Stimulated activated CD4-positive, alpha-beta T cell treated with anti-CD3 and anti-CD28 coated beads, Interleukin-1b, Interleukin-23, amount 100 ng/mL, for 24 hours (primary cell): ENCODE data around the gene HOXC10.

Experiments used
- DNase-seq, 4 experiments: peaks; one replicate each; pipeline ENCODE4 v3.0.0-alpha.2; 2020; ENCODE audit warnings: low read depth in 4 of 4, low spot score in 1 of 4

The HOXC10 gene

GRCh38 chr12:53976823-53977595 is 7.9 kb upstream of the HOXC10 start:
- DNase-seq, result no peak

- no peak for DNase-seq
Measured at GRCh38 chr12:53977596-53978445, 7.1 kb upstream of the HOXC10 start.

- no peak for DNase-seq
Measured at GRCh38 chr12:53978477-53979356, 6.2 kb upstream of the HOXC10 start.

- DNase-seq, result no peak
Measured at GRCh38 chr12:53980104-53980801, 4.7 kb upstream of the HOXC10 start.

- no peak for DNase-seq
Measured at GRCh38 chr12:53980802-53981496, 4.0 kb upstream of the HOXC10 start.

- no peak for DNase-seq
Measured at GRCh38 chr12:53981634-53982565, 3.0 kb upstream of the HOXC10 start.

- no peak for DNase-seq
Measured at GRCh38 chr12:53982648-53983567, 2.0 kb upstream of the HOXC10 start.

GRCh38 chr12:53983568-53983949 is 1.4 kb upstream of the HOXC10 start:
- DNase-seq, result no peak

- DNase-seq, result no peak
Measured at GRCh38 chr12:53983950-53984572, 885 bp upstream of the HOXC10 start.

GRCh38 chr12:53985692-53985993 is 697 bp downstream of the HOXC10 start:
- no peak for DNase-seq

GRCh38 chr12:53985994-53986685 is 1.2 kb downstream of the HOXC10 start:
- DNase-seq, result no peak

- DNase-seq, result no peak
Measured at GRCh38 chr12:53986686-53987483, 1.9 kb downstream of the HOXC10 start.

GRCh38 chr12:53987787-53988230 is 2.9 kb downstream of the HOXC10 start:
- DNase-seq, result no peak

- DNase-seq, result no peak
Measured at GRCh38 chr12:53988541-53989226, 3.7 kb downstream of the HOXC10 start.

GRCh38 chr12:53989227-53990113 is 4.5 kb downstream of the HOXC10 start:
- no peak for DNase-seq
